GM20431 (cell line): ENCODE data around the gene ADAMTS12.

ENCODE experiments used
- in situ Hi-C: fragments of 300-500 bp; cut with MseI, MboI; formaldehyde crosslinking; loops from one replicate; pipeline ENCODE4 v1.15.0; 2020; ENCODE audit warnings: low sequenced_read_pairs; ENCODE audit not compliant: unreplicated experiment

ADAMTS12 gene

DNA sequence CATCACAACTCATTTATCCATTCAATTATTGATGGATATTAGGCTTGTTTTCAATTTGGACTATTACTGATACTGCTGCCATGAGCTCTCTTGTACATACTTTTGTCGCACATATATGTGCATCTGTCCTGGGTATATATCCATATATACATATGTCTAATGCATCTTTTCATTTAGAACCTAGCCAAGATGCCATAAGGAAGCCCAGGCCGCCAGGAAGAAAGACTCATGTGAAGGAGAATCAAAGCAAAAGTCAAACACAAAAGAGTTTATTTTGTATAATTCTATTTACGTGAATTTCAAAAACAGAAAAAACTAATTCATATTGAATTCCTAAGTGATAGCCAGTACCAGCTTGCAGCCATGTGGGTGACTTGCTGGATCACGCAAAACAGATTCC, 79.0 kb downstream of the ADAMTS12 start:
- in situ Hi-C loops: no loop called here

DNA sequence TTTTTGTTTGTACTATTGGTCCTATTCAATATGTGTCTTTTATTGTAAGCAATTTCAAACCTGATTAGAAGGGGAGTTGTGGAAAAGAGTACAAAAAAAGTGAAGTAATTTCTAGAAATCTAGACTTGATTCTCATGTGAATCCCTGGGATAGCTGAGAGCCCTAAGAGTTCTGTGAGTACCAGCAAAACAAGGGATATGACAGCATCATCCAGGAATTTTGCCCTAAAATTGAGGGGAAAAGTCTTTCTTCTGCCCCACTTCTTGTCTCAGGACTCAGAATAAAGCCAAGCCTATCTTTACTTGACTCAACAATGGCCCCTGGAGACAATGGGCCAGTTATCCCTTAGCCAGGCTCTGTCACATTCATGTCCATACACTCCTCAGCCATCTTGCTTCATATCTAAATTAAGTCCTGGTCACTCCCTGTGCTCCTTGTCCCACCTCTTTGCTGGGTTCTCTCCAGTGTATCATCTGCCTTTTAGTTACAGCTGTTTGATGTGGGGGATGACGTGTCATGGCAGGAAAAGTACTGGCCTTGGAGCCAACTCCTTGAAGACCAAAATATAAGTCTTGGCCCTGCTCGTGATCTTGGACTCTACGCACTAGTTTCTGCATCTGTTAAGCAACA, 81.2 kb downstream of the ADAMTS12 start:
- in situ Hi-C loops: no loop called here

DNA sequence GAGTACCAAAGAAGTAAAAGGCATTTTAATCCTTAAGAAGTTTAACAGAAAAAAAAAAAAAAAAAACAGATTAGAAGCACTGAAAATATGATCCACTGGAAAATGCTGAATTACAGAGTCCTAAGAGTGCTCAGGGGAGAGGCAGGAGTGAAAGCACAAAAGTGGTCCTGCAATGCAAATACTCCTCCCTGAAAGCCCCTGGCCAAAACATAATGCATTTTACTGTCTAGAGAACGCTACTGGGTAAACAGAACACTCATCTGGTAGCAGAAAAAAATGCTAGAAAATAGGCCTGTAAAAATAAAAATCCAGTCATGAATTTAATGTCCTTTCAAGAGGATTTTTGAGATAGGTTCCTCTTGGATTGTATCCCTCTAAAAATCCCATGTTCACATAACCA, 81.9 kb downstream of the ADAMTS12 start:
- in situ Hi-C loops: no loop called here

DNA sequence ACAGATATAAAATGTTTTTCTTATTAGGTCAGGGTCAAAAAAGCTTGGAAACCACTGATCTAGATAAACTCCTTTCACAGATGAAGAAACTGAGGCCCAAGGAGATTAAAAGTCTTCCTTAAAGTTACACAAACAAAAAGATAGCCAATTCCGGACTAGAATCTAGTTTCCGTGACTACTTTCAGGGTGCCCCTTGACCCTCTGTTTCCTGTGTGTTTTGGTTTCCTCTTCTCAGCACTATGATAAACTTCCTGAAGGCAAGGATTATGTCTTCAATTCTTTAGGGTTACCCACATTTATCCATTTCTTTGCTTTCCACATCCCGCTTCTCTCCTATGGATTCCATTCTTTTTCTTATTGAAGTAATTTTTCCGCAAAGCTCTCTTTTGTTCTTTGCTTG, 83.1 kb downstream of the ADAMTS12 start:
- in situ Hi-C loops: no loop called here

DNA sequence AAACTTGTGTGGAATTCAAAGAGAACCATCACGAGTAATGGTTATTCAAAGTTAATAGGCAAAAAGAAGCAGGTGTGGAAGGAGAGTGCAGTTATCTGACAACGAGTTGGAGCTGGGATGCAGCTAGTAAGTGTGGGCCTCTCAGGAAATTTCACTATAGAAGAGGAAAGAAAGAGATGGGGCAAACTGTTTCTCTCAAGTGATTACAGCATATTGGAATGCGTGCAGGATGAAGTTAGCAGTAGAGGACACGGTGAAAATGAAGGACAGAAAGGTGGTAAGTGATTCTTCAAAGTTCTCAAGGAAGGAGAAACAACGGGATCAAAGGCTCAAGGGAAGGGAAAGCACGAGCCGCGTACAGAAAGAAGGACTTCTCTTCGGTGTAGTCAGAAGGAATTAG, 84.0 kb downstream of the ADAMTS12 start:
- in situ Hi-C loops: no loop called here

DNA sequence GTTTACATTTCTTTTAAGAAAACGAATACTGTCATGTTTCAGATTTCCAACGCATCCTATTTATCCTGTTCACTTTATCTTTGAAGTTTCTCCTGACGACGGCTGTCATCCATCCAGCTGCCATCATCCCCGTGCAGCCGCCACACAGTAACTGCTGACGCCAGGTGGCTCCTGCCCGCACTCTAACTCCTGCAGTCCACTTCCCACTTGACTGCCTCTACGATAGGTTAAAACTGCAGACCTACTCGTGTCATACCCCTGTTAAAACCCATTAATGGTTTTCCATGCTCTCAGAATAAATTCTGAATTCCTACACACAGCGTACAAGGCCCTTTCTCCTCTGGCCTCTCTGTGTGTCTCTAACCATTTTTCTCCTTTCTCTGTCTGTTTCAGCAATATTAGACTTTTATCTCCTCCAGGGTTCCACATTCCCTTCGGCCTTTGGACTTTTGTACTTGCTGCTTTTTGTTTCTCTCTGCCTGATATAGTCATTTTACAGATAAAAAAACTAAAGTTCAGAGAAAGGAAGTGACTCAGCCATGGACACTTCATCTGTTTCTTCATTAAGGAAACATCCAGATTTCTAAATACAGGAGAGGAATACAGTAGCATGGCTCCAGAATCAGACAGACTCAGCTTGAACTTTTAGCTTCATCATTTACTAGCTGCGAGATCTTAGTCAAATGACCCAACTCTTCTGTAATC, 84.9 kb downstream of the ADAMTS12 start:
- in situ Hi-C loops: no loop called here

DNA sequence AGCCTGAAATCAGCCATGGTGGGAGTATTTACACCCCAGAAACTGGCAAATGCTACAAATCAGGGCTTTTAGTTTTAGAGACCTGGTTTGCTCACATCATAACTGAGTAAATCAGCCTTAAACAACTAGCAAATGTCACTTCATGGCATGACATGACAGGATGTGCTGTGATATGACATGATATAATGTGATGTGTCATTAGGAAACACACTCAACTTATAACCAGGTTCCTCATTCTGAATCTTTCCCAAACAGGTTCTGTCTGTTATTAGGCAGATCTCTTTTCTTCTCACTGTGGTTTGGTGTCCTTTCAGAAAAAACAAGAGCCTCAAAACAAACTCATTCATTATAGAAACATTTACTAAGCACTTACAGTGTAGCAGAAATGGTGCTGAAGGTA, 90.5 kb downstream of the ADAMTS12 start:
- in situ Hi-C loops: no loop called here

DNA sequence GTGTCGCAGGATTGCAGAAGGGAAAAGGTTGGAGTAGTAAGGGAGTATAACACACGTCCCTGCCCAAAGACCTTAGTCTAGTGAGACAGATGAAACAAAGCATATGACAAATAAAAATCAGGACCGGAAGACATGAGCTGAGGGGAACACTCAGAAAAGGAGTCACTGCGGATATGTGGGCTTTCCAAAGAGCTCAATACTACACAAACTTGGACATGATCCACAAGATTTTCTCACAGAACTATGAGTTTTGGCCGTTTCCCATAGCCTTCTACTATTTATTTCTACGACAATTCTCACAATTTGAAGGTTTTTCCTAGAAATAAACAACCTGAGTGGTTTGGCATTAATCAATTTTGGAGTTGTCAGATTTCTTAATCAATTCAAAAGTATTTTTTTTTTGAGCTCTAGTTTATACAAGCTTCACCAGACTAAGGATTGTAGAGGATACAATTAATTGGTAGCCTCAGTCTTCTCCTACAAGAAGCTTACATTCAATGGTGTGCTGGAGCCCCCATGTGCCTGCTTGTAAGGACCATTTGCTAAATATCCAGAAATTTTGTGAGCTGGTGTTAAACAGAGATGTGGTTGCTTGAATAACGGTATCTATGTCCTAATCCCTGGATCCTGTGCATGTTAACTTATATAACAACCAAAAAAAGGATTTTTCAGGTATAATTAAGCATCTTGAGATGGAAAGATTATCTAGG, 91.4 kb downstream of the ADAMTS12 start:
- in situ Hi-C loops: no loop called here

DNA sequence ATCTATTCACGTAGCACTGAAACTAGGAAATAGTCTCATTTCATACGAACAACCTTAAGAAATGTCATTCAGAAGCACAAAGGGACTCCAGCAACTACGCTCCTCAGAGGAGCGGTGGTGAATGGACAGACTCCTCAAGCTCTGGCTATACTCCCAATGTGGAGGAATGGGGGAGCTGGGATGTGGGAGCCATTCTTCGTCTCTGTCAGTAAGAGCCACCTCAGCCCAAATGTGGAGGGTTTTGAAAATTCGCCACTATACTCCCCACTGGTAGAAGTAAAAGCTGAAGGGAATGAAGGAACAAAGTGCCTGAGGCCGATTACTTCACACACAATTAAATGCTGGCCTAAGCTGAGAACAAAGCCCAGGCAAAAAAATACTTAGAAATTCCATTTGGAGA, 96.3 kb downstream of the ADAMTS12 start:
- in situ Hi-C loops: no loop called here

DNA sequence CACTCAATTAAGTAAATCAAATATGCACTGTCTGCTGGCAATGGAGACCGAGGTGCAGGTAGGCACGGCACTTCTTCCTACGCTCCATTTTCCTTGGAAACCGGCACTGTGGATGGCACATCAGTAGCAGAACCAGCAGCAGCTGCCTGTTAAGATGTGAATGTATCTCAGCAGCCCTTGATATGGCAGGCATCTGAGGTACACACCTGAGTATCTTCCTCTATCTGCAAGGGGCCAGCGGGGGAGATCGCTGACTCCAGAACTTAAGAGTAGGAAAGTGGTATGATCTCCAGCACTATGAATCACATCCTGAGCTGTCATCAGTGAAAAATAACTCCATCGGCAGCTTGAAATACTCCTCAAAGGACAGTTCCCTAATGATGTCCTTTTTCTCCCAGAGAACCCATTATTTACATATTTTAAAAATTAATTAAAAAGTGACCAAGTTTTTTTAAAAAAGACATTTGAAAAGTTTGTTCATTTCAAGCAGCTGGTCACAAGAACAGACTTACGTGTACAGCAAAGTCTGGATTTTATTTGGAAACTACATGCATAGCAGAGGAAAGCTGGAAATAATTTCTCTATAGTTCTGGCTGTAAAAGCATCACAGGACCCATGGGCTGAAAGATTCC, 97.1 kb downstream of the ADAMTS12 start:
- in situ Hi-C loops: no loop called here

DNA sequence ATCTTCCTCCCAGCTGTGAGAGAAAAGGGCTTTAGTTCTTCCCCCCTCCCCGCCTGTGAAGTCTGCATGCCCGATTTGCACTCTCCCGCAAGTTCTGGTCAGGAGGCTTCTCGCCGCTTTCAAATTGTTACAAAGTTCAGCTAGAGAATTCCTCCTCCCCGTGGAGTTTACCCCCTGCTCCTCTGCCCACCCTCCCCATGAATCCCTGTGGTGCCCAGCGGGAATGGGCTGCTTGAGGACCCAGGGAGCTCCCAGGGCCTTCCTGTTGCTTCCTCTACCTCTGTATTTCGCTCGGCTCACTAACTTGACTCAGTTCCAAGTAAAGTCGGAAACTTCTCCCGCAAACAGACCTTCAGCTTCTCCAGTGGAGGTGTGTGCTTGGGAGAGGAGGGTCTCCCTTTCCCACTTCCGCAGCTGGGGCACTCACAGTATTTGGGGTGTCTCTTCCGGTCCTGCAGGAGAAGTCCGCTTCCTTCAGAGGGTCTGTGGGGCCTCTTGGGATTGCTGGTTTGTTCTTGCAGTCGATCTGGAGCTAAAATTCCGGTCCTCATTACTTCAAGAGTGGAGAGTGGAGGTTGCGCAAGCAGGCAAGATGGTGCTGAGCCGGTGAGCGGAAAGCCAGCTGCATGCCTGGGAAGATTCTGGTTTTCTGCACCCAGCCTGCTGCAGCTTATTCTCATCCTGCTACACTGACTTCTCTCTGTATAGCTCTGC, 97.8 kb downstream of the ADAMTS12 start:
- in situ Hi-C loops: no loop called here

DNA sequence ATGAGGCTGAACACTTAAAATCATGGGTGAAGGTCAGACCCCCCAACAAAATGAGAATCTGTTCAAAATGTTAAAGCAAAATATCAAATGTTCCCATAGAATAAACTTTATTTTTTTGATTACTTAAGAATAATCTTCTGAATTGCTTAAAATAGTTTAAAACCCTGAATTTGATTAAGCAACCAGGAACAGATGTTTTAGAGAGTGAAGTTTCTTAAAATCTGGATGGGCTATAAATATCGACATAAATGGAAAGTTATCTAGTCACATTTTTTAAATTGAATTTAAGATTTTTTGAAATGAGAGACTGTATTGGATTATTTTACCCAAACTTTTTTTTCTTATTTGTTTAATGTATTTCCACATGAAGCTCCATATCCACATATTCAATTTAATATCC, 98.5 kb downstream of the ADAMTS12 start:
- in situ Hi-C loops: no loop called here

DNA sequence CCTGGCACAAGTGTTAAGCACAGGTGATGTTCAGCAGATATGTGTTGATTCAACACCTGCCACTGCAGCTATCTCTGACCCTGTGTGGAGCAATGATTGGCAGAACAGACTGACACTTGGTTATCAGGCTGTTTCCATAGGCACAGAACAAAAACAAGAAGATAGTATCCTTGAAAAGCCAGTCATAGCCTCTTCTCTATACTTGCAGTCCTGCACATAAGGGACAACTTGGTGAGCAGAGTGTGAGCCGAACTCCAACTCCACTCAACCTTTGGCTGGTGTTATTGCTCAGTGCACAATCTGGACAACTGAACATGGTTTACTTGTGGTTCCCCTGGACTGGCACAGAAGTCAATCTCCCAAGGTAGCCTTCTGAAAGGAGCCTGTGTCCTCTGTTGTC, 99.2 kb downstream of the ADAMTS12 start:
- in situ Hi-C loops: no loop called here

DNA sequence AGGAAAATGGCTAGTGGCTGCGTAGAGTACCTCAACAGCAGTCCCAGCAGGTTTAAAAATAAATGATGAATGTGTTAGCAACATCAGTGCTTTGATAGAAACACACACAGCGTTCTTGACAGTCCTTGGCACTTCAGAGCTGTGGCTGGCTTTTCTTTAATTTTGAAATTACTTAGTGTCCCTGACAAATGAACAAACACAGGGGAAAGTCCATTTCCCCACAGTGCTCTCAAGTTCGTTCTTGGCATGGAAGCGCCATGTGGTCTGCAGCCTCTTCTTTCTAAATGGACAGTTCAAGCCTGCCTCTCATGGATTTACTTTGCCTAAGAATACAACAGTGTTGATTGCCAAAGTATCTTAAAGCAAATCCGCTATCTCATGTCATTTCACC, 102.2 kb downstream of the ADAMTS12 start:
- in situ Hi-C loops: no loop called here

DNA sequence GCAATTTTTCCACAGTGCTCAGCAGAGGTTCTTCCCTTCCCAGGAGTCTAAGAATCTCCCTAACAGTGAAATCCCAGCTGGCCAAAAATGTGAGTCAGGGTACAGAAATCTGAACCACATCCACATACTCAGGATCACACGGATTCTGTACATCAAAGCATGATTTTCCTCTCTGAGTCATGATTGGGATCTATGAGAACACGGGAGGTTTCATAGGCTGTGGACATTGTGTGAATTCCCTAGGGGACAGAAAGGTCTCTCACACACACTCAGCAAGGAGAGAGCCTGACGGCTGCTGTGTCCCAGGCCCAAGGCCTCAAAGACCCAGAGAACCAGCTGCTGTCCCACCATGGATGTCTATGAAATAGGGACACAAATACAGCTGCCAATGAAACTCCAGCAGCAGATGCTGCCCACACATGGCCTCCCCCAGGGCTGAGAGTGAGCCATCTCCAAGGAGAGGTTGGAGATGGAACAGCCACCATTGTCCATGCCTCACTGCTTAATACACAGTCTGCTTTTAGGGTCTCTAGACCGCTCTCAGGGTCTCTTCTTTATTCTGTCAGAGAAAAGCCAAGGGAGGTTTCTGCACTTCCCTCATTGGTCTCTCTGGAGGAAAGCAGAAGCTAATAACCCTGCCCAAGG, 102.7 kb downstream of the ADAMTS12 start:
- in situ Hi-C loops: no loop called here

DNA sequence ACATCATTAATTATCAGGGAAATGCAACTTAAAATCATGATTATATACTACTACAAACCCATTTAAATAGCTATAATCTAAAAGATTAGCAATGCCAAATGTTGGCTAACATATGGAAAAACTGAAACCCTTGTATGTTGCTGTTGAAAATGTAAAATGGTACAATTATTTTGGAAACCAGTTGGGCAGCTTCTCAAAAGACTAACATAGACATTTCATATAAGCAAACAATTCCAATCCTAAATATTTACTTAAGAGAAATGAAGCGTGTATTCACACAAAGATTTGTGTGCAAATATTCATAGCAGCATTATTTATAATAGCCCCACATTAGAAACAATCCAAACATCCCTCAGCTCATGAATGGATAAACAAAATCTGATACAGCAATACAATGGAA, 106.2 kb downstream of the ADAMTS12 start:
- in situ Hi-C loops: no loop called here

DNA sequence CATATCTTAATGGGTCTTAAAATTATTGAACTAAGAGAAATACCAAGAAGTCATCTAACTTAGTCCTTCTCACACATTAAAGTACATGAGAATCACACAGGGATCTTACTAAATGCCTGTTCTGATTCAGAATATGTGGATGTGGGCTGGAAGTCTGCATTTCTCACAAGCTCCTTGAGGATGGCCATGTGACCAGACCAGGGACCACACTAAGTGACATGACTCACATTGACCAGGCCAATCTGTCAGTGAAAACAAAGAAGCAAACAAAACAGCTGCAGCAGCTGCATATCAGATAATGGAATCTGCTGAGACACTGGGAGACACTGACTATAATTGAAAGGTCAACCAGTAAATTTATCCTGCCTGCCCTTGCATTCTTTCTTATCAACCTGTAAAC, 110.5 kb downstream of the ADAMTS12 start:
- in situ Hi-C loops: no loop called here

DNA sequence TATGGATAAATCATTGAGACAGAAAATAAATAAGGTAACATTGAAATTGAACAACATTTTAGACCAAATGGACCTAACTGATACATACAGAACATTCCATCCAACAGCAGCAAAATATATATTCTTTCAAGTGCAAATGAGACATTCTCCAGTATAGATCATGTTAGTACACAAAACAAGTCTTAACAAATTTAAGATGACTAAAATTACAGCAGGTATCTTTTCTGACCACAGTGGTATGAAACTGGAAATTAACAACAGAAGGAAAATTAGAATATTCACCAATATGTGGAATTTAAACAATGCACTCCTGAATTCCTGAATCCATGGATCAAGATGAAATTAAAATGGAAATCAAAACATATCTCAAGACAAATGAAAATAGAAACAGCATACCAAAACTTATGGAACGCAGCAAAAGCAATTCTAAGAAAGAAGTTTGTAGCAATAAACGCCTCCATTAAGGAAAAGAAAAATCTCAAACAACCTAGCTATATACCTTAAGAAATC, 115.6 kb downstream of the ADAMTS12 start:
- in situ Hi-C loops: no loop called here

DNA sequence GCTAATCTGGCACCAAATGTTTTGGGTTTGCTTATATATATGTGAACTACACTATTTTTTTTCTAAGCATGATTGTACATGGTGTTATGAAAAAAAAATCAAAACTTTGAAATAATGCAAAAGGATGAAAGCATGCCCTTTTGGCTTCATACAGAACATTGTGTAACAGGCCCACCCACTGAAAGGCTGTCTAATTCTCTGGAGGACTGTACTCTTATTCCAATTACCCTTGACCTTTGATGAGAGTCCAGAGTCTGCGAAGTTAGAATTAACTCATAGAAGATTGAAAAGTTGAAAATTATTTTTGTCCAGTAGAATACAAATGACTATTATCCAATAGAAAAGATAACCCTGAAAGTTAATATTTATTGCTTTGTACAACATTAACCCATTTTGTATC, 117.4 kb downstream of the ADAMTS12 start:
- in situ Hi-C loops: no loop called here

DNA sequence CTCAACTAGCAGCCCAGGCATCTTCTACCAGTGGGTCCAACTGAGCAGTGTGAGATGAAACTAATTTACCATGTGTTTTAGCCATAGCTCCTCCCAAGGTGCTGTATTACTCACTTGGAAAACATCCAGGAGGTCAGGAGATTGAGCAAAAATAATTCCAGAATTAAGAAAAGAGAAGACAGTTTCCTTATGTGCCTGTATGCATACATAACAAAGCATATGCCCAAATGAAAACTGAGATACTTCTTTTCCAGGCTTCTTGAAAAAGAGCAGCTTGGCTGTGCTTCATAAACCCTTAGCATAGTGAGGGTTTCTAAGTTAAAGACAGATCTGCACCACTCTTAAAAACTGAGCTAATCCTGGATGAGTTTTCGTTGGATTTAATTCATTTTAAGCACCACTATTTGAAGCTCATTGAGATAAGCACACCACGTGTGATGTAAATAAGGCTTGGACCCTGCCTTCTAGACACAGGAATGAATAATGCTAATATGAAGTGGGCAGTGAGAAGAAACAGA, 119.4 kb downstream of the ADAMTS12 start:
- in situ Hi-C loops: no loop called here
